GM21381 (cell line): Measurements from ENCODE around the gene ARL14EP.

ENCODE experiments used
- ATAC-seq: cut with Tn5 transposase; IDR thresholded peaks from one replicate; pipeline ENCODE4 v1.9.1; 2021; ENCODE audit warnings: mild to moderate bottlenecking, moderate library complexity; ENCODE audit not compliant: unreplicated experiment

ARL14EP gene

GRCh38 chr11:30368394-30368793, 45.5 kb downstream of the ARL14EP start:
- no peak for ATAC-seq

DNA sequence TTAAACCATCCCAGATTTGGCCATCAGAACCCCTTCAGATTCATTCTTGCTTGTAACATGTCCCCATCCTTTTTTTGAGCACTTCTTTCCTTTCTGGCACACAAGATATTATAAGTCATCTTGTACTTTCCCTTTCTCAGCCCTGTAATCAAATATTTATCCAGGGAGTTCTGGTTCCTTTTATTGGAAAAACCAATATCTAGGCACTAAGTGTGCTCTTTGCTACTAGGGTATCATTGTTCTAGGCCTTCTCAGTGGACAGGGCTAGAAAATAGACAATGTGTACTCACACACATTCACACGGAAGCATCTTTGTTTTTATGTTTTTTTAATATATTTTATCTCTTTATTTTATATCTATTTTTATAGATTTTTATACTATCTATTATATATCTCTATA, 47.3 kb downstream of the ARL14EP start:
- no peak for ATAC-seq

GRCh38 chr11:30377347-30377746, 54.4 kb downstream of the ARL14EP start:
- no peak for ATAC-seq

DNA sequence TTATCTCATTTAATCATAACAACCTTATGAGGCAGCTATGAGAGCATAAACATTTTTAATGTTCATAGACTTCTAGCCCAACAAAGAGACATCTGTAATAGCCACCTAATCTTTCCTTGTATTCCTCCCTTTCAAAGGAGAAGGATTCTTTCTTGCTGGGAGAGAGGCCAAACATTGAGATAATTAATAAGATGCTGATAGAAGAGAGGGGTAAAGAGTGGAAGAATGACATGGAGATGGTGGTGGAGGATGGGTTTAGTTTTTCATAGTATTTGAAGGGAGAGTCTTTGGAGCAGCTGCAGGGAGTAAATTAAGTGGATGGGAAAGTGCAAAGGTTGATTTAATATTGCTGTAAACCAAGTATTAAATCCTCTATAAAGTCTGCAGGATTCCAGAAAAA, 57.9 kb downstream of the ARL14EP start:
- no peak for ATAC-seq

DNA sequence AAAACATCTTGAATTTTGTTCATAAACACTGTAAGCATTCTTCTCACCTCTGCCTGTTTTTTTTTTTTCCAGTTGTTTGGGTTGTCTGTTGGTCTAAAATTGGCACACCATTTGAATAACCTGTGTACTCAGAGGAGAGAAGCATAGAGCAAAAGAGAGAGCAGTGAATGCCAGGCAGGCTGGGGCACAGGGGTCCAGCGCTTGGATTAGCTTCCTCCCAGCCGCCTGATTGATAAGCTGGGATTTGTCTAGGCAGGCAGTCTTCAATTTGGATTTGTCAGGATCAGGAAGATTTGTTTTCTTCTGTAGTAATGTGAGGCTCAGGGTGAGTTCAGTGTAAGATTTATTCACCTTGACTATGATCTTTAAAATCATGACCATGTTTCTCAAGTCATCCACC, 59.0 kb downstream of the ARL14EP start:
- ATAC-seq, result no peak
